ENCODE data around the gene SLC36A3. TPM values are rescaled to one million over a fixed set of nuclear protein-coding genes. Genes with fewer than 3 reads are reported as not detected.

SLC36A3 gene
- total RNA-seq, 1 donor from 2014 or later = not detected

GRCh38 chr5:151274666-151275065, 28.9 kb downstream of the SLC36A3 start:
- H3K27ac Mint-ChIP-seq = peak overlapping the region; percentile 12
- H3K36me3 Mint-ChIP-seq (ENCODE audit: insufficient read depth) = no peaks in the 10 kb centered on the region
- no peaks in the 10 kb centered on the region for H3K9me3 Mint-ChIP-seq (ENCODE audit: low read depth)
- H3K4me3 Mint-ChIP-seq (ENCODE audit: low read depth) = no peak overlapping the region
- H3K27me3 Mint-ChIP-seq = no peaks in the 10 kb centered on the region
- peaks cover 9% of the 10 kb centered on the region for H3K4me1 Mint-ChIP-seq (ENCODE audit: low read depth)
- DNase-seq (ENCODE audit: low spot score, unreplicated experiment) = no peak
- TF ChIP-seq, protein P1, sequence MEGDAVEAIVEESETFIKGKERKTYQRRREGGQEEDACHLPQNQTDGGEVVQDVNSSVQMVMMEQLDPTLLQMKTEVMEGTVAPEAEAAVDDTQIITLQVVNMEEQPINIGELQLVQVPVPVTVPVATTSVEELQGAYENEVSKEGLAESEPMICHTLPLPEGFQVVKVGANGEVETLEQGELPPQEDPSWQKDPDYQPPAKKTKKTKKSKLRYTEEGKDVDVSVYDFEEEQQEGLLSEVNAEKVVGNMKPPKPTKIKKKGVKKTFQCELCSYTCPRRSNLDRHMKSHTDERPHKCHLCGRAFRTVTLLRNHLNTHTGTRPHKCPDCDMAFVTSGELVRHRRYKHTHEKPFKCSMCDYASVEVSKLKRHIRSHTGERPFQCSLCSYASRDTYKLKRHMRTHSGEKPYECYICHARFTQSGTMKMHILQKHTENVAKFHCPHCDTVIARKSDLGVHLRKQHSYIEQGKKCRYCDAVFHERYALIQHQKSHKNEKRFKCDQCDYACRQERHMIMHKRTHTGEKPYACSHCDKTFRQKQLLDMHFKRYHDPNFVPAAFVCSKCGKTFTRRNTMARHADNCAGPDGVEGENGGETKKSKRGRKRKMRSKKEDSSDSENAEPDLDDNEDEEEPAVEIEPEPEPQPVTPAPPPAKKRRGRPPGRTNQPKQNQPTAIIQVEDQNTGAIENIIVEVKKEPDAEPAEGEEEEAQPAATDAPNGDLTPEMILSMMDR (IDR thresholded peaks at IDR 0.05; ENCODE audit: unreplicated experiment) = no peak

GRCh38 chr5:151271336-151271735, 32.2 kb downstream of the SLC36A3 start:
- Mint-ChIP-seq H3K4me1 (ENCODE audit: low read depth) (peaks cover 11% of the 10 kb centered on the region), H3K27ac (no peak overlapping the region), H3K36me3 (ENCODE audit: insufficient read depth) (peaks cover 11% of the 10 kb centered on the region), H3K4me3 (ENCODE audit: low read depth) (no peak overlapping the region), H3K9me3 (ENCODE audit: low read depth) (no peaks in the 10 kb centered on the region), H3K27me3 (no peaks in the 10 kb centered on the region)
- no peak for DNase-seq (ENCODE audit: low spot score, unreplicated experiment)
- TF ChIP-seq, protein P1 (IDR thresholded peaks at IDR 0.05; ENCODE audit: unreplicated experiment) = no peak

DNA sequence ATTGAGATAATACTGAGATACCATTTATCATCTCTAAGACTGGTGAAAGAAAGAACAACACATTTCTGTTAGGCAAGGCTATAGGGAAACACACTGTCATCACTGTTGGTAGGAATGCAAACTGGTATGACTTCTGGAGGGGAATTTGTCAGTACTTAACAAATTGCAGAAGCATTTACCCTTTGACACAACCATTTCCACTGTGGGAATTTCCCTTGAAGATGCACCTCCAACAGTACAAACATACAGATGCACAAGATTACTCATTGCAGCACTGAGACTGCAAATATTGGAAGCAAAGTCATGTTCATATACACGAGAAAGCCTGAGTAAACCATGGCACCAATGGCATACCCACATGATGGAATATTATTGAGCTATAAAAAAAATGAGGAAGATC, 33.0 kb downstream of the SLC36A3 start:
- no peaks in the 10 kb centered on the region for H3K27me3 Mint-ChIP-seq
- no peak overlapping the region for H3K27ac Mint-ChIP-seq
- TF ChIP-seq, protein P1 (IDR thresholded peaks at IDR 0.05; ENCODE audit: unreplicated experiment) = no peak
- H3K4me1 Mint-ChIP-seq (ENCODE audit: low read depth) = peaks cover 11% of the 10 kb centered on the region
- H3K4me3 Mint-ChIP-seq (ENCODE audit: low read depth) = no peak overlapping the region
- DNase-seq (ENCODE audit: low spot score, unreplicated experiment) = no peak
- H3K36me3 Mint-ChIP-seq (ENCODE audit: insufficient read depth) = peaks cover 11% of the 10 kb centered on the region
- no peaks in the 10 kb centered on the region for H3K9me3 Mint-ChIP-seq (ENCODE audit: low read depth)

GRCh38 chr5:151267491-151268260, 35.9 kb downstream of the SLC36A3 start:
- DNase-seq (ENCODE audit: low spot score, unreplicated experiment) = no peak
- peaks cover 14% of the 10 kb centered on the region for H3K36me3 Mint-ChIP-seq (ENCODE audit: insufficient read depth)
- H3K27me3 Mint-ChIP-seq = no peaks in the 10 kb centered on the region
- no peak overlapping the region for H3K27ac Mint-ChIP-seq
- H3K4me1 Mint-ChIP-seq (ENCODE audit: low read depth) = peaks cover 4% of the 10 kb centered on the region
- no peaks in the 10 kb centered on the region for H3K9me3 Mint-ChIP-seq (ENCODE audit: low read depth)
- TF ChIP-seq, protein P1 (IDR thresholded peaks at IDR 0.05; ENCODE audit: unreplicated experiment) = no peak
- H3K4me3 Mint-ChIP-seq (ENCODE audit: low read depth) = no peak overlapping the region

DNA sequence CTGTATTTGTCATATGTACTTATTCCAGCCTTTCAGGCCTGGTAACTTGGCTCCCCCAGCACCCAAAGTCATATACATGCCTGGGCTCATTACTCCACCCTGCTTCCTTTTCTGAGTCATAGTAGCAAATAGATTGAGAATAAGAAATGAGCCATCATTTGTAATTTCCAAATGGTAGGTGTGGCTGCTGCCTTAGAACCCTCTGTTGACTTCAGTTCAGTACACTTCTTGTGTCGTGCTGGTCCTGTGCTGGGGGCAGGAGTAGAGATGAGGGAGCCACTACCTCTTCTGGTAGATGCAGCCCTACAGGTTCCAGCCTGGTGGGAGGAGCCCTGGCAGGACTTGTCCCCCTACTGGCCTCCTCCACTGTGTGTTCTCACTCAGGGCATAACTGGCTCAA, 39.5 kb downstream of the SLC36A3 start:
- no peak overlapping the region for H3K27ac Mint-ChIP-seq
- TF ChIP-seq, protein P1 (IDR thresholded peaks at IDR 0.05; ENCODE audit: unreplicated experiment) = no peak
- no peaks in the 10 kb centered on the region for H3K9me3 Mint-ChIP-seq (ENCODE audit: low read depth)
- no peak for DNase-seq (ENCODE audit: low spot score, unreplicated experiment)
- H3K36me3 Mint-ChIP-seq (ENCODE audit: insufficient read depth) = peaks cover 15% of the 10 kb centered on the region
- peaks cover 4% of the 10 kb centered on the region for H3K4me1 Mint-ChIP-seq (ENCODE audit: low read depth)
- H3K4me3 Mint-ChIP-seq (ENCODE audit: low read depth) = no peak overlapping the region
- no peaks in the 10 kb centered on the region for H3K27me3 Mint-ChIP-seq

Measured in progenitor cell of endocrine pancreas (in vitro differentiated cells).